GM19328 (cell line): ENCODE data around the gene CCDC33.

Source experiments
- ATAC-seq: cut with Tn5 transposase; IDR thresholded peaks from one replicate; pipeline ENCODE4 v1.9.1; 2021; ENCODE audit warnings: mild to moderate bottlenecking, moderate library complexity; ENCODE audit not compliant: unreplicated experiment

CCDC33 gene

GRCh38 chr15:74227968-74228722 lies 8.0 kb upstream of the CCDC33 start:
- no peak for ATAC-seq

DNA sequence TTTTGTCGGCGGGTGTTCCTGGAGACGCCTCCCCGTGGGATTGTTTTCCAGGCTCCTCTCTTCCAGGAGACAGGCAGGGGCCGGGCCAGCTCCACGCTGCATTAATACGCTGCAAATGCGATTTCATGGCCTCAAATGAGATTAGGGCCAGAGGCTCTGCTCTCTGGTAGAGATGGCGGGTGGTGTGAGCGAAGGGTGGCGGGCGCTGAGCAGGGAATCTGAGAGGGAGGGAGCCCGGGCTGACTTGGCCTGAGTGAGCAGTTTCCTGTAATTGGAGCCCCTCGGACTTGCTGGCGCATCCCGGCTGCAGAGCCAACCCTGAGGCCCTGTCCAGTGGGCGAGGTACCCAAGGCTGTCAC lies 7.4 kb upstream of the CCDC33 start:
- ATAC-seq: no peak

DNA sequence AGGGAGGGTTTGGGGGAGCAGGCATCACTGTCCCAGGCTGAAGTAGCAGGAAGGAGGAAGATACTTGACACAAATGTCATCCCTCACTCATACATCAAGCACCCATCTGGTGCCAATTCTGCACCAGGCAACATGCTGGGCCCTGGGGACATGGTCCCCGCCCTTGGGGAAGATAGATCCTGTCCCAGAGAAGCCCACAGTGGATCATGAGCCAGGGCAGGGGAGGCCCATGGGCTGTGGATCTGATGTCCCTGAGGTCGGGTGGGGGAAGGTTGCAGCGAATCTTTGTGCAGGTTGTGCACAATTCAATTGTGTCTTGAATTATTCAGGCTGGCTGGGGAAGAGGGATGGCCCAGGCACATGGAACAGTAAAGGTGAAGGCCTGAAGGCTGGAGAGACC lies 6.4 kb upstream of the CCDC33 start:
- ATAC-seq: no peak

GRCh38 chr15:74231475-74231874 lies 4.7 kb upstream of the CCDC33 start:
- ATAC-seq: no peak

- no peak for ATAC-seq
These were observed 2.8 kb upstream of the CCDC33 start for GRCh38 chr15:74233373-74233772.

- no peak for ATAC-seq
These were observed 2.1 kb upstream of the CCDC33 start for GRCh38 chr15:74233851-74234597.

DNA sequence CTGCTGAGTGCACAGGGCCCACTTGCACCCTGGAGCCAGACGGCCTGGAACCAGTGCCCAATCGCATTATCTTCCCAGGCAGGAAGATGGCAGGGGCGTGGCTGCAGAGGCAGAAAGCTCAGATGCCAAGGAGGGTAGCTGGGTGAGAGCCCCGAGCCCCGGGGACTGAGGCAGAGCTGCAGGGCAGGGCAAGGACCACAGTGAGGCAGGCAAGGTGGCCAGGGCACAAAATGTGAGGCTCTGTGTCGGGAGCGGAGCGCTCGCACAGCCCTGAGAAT lies 1.6 kb upstream of the CCDC33 start:
- no peak for ATAC-seq

DNA sequence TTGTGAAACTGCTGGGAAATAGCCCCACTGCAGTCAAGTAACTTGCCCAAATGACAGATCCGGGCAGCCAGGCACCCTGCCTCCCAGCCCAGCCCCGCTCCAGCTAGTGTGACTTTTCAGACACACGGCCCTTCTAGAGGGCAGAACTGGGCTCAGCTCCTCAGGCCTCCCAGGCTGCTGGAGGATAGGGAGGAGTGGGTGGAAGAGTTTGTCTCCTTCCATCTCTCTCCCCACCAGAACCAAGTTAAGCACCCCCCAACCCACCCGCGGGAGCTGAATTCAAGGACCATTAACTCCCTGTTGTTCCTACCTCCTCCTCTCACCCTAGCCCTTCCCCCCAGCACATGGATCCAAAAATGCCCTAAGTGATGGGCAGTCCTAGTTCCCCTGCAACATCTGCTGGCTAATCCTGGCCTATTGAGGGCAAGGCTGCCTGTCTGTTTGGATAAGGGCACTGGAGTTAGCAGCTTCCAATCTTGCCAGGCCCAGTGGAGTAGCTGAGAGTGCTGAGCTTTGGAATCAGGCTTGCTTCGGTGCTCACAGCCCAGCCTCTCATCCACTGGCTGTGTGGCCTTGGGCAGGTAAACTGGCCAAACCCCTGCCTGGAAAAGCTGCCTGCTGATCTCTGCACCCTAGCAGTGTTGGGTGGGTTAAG lies 3.1 kb downstream of the CCDC33 start:
- no peak for ATAC-seq

DNA sequence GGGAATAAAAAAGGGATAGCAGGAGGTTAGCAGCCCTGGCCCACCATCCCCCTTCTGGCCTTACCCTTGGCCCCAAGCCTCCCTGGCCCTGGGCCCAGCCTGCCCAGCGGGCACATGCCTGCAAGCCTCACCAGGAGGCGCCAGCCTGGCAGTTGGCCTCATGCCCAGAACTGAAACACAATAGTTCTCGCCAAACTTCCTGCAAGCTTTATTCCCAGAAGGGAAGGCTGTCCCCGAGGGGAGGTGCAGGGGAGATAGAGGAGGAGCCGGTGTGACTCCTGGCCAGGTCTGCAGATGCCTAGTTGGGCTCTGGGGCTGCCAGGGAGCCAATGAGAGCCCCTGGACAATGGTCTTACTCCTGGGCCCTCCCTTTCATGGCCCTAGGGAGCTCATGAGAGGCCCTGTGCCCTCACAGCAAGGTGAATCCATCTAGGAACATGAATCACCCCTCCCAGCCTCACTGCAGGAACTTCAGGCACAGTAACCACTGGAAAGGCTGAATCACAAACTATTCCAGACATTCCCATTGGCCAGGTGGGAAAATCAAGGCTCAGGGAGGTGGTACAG lies 4.0 kb downstream of the CCDC33 start:
- ATAC-seq: no peak

- no peak for ATAC-seq
These were observed 4.9 kb downstream of the CCDC33 start for GRCh38 chr15:74240897-74241614.

DNA sequence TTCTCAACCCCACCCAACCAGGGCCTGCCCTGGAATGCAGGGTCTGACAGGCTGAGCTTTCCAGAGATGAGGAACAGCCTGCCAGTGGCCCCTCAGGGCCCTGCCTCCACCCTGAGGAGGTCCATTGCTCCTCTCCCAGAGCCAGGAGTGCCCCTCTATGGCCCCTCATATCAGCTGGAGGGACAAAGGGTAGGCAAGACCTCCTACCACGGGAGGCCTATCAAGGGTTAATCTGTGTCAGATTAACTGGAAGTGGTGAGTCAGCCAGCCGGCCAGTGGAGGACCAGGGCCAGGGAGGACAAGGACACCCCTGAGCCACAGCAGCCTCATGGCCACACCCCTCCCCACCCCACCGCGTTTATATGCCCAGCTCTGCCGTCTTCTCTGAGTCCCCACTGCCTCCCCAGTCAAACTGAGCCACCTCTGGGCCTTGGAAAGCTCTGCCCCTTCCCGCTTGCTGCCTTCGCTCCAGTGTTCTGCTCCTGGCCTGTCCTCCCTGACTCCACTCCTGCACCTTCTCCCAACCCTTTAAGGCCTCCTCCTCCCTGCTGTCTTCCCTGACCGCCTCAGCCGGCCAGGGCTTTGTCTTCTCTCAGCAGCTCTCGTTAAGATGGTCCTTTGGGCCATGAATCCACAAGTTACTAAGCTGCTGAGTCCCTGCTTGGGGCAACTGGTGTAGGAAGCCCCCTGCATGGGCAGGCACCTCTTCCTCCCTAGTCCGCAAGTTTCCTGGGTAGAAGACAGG lies 6.5 kb downstream of the CCDC33 start:
- no peak for ATAC-seq

- ATAC-seq: no peak
These were observed 7.3 kb downstream of the CCDC33 start for GRCh38 chr15:74243431-74243830.

GRCh38 chr15:74244822-74245341 lies 8.8 kb downstream of the CCDC33 start:
- ATAC-seq: no peak

- ATAC-seq: no peak
These were observed 9.3 kb downstream of the CCDC33 start for GRCh38 chr15:74245342-74245931.

DNA sequence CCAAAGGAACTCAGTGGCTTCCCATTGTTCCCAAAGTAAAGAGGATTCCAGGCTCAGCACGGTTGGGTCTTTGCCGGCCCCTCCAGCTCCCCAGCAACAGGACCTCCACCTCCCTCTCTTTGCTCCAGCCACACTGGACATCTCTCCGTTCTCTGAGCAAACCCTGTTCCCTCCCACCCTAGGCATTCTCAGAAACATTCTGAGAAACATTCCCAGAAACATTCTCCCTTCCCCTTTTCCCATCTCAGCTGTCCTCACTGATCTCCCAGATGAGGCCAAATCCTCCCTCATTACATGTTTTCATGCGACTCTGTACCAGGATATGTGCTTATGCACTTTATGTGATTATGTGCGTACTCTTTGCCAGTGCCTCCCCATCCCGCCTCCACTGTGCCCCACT lies 14.1 kb downstream of the CCDC33 start:
- ATAC-seq: no peak

DNA sequence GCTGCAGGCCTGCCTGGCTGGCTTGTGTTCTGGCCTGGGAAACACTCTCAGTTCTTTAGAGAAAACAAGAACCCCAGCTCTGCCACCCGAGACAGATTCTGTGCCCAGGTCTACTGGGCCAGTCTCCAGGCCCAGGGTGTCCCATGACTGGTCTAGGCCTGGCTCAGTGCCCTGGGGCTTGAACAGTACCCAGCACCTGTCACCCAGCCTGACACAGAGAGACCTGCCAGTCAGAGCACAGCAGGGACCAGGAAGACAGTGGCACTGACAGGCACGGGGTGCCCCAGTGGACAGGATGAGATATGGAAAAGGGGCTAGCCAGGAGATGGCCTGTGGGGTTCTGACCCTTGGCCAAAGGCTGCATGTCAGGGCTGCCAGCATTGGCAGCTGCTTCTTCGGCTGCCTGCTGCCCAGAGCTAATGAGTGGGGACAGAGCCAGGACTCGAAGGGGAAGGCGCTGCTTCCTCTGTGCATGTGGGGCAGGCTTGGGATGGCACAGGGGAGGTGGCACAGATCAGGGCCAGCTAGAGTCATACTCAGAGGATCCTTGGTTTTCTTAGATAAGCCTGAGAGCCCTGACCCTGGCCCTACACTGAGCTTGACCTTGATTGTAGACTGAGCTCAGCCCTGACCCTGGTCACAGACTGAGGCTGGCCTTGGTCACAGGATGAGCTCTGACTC lies 15.1 kb downstream of the CCDC33 start:
- ATAC-seq: no peak

DNA sequence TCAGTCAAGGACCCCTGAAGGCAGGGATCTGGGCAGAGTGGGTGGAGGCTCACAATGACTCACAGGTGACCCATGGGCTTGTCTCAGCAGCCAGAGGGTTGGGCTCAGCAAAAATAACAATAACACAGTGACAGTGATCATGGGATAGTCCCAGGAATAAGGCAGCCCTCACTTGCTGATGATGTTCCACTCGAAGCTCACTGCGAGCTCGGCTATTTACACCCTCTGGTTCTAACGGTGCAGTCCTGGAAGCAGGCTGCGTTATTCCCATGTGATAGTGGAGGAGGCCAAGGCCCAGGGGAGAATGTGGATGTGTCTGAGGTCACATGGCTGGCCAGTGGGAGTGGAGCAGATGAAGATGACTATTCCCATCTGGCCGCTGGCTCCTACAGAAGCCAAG lies 16.2 kb downstream of the CCDC33 start:
- ATAC-seq: no peak

DNA sequence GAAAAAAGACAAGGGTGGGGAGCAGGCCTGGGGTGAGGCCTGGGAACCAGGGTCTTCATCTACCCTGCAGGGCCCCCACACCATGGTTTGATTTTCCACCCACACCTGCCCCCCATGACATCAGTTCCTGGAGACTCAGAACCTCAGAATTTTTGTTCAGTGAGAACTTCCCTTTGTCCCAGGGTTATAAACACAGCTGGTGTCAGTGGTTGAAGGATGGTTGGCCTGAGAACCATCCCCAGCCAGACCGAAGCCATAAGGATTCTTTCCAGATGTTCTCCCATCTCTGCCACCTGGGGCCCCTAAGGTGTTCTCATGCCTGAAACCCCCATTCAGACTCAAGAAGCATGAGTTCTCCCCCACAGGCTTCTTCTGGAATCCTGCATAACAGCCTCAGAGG lies 16.6 kb downstream of the CCDC33 start:
- ATAC-seq: no peak

DNA sequence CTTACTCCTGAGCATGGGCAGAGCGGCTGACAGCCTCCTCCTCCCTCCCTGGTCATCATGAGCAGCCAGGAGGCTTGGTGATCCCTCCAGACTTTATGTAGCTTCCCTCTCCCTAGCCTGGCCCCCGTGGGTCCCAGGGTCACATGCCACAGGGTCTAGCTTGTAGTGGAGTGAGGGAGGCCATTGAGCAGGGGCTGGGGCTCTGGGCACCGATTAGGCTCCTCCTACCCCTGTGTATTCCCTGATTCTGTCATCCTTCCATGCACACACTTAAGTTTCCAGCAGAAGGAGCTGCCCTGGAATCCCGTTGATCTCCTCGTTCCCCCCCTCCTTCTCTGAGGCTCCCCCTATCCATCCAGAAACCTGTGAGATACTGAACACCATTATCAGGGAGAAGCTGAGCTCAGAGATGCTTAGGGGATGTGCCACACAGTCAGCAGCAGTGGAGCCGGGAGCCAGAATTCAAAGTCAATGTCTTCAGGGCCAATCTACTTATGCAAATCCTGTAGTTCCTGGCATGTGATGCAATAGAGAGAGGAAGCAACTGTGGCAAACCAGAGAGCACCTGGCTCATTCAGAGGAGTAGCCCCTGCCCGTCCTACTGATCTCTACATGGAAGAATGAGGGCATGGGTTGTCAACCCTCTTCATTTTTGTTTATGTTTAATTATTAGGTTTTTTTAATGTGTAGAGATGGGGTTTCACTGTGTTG lies 17.2 kb downstream of the CCDC33 start:
- ATAC-seq: no peak
